HG03342 (cell line): Measurements from ENCODE around the gene ARX.

Experiments
- ATAC-seq: cut with Tn5 transposase; IDR thresholded peaks from one replicate; pipeline ENCODE4 v1.9.1; 2021; ENCODE audit warnings: mild to moderate bottlenecking, moderate library complexity; ENCODE audit not compliant: unreplicated experiment

Gene ARX

GRCh38 chrX:25016938-25017598, 1.3 kb upstream of the ARX start:
- no peak for ATAC-seq

GRCh38 chrX:25016361-25016671, 551 bp upstream of the ARX start:
- ATAC-seq, result no peak

GRCh38 chrX:25014366-25014838, 1.4 kb downstream of the ARX start:
- ATAC-seq, result no peak

GRCh38 chrX:25013632-25014365, 2.0 kb downstream of the ARX start:
- ATAC-seq, result no peak

- ATAC-seq, result no peak
Measured at GRCh38 chrX:25012793-25013631, 2.8 kb downstream of the ARX start.

- ATAC-seq, result no peak
Measured at GRCh38 chrX:25012433-25012735, 3.4 kb downstream of the ARX start.

- ATAC-seq, result no peak
Measured at GRCh38 chrX:25011589-25012432, 4.0 kb downstream of the ARX start.

- no peak for ATAC-seq
Measured at GRCh38 chrX:25010784-25011588, 4.8 kb downstream of the ARX start.

- no peak for ATAC-seq
Measured at GRCh38 chrX:25009407-25009806, 6.4 kb downstream of the ARX start.

- ATAC-seq, result no peak
Measured at GRCh38 chrX:25007059-25008053, 8.4 kb downstream of the ARX start.

GRCh38 chrX:25006586-25007058, 9.1 kb downstream of the ARX start:
- no peak for ATAC-seq

GRCh38 chrX:25005382-25006185, 10.2 kb downstream of the ARX start:
- ATAC-seq, result no peak

GRCh38 chrX:25005034-25005381, 10.8 kb downstream of the ARX start:
- no peak for ATAC-seq

GRCh38 chrX:25004485-25005032, 11.2 kb downstream of the ARX start:
- no peak for ATAC-seq

GRCh38 chrX:25004040-25004439, 11.7 kb downstream of the ARX start:
- no peak for ATAC-seq

- no peak for ATAC-seq
Measured at GRCh38 chrX:25003066-25003849, 12.5 kb downstream of the ARX start.

GRCh38 chrX:25002661-25003020, 13.1 kb downstream of the ARX start:
- no peak for ATAC-seq
